Thoracic aorta (tissue), 2 donors: ENCODE data around the gene BSPRY. TPM values are rescaled to one million over a fixed set of nuclear protein-coding genes. Genes with fewer than 3 reads are reported as not detected.
A peak's percentile ranks its signal among the peaks of the same experiment; 100 is the strongest.

Experiments
- ATAC-seq: fragments of 150-250 bp; one replicate; pipeline ENCODE4 v1.8.0; 2017; ENCODE audit warnings: low read depth; ENCODE audit not compliant: insufficient number of reproducible peaks, low FRiP score
- DNase-seq: peaks from one replicate; pipeline ENCODE4 v3.0.0-alpha.2; 2020; ENCODE audit warnings: low spot score
- H3K27ac ChIP-seq, 2 donors: fragments of 200-600 bp; sonication (generic); 1 replicate in 1 of 2; 2 replicates in 1 of 2; pipeline ENCODE4 v1.5.1; 2016; ENCODE audit warnings: mild to moderate bottlenecking in 2 of 2, moderate library complexity in 2 of 2
- H3K27me3 ChIP-seq: fragments of 200-600 bp; sonication (generic); replicated peaks from 2 replicates; pipeline ENCODE4 v1.6.0; 2016; ENCODE audit warnings: mild to moderate bottlenecking; ENCODE audit not compliant: insufficient read depth
- H3K36me3 ChIP-seq: fragments of 200-600 bp; sonication (generic); one replicate; pipeline ENCODE4 v1.5.1; 2016
- H3K4me1 ChIP-seq, 2 donors: fragments of 200-600 bp; sonication (generic); 1 replicate in 1 of 2; 2 replicates in 1 of 2; pipeline versions ENCODE4 v1.5.1 to v1.6.0; 2016; ENCODE audit warnings: low read depth in 2 of 2, mild to moderate bottlenecking in 1 of 2; ENCODE audit not compliant: control insufficient read depth in 1 of 2
- H3K4me3 ChIP-seq: fragments of 200-600 bp; sonication (generic); 2 replicates; pipeline ENCODE4 v1.5.1; 2016; ENCODE audit warnings: mild to moderate bottlenecking
- H3K9me3 ChIP-seq: fragments of 200-600 bp; sonication (generic); 2 replicates; pipeline ENCODE4 v1.5.1; 2016
- total RNA-seq, 2 donors: library from RNA; depleted of rRNA; stranded (reverse); fragments of >200 nt; gene quantifications; one replicate each; pipeline versions ENCODE4 v1.1.0 to v1.2.3, GENCODE V29; 2016
- TF ChIP-seq, protein P1 (sequence below): fragments of 200-600 bp; sonication (generic); IDR thresholded peaks from one replicate; pipeline ENCODE4 v1.5.1; 2019; ENCODE audit warnings: antibody characterized with exemption

The BSPRY gene
- total RNA-seq, 2 donors from 2014 or later, result 0.14 TPM; not detected in 1

GRCh38 chr9:113307396-113307975, 41.9 kb upstream of the BSPRY start:
- DNase-seq, result no peak
- Histone ChIP-seq H3K27ac (no peak overlapping the region), H3K27me3 (no peaks in the 10 kb centered on the region), H3K4me1 (no peaks in the 10 kb centered on the region), H3K36me3 (no peaks in the 10 kb centered on the region), H3K9me3 (no peaks in the 10 kb centered on the region), H3K4me3 (no peak overlapping the region)
- ATAC-seq, result no peak
- TF ChIP-seq, protein P1, sequence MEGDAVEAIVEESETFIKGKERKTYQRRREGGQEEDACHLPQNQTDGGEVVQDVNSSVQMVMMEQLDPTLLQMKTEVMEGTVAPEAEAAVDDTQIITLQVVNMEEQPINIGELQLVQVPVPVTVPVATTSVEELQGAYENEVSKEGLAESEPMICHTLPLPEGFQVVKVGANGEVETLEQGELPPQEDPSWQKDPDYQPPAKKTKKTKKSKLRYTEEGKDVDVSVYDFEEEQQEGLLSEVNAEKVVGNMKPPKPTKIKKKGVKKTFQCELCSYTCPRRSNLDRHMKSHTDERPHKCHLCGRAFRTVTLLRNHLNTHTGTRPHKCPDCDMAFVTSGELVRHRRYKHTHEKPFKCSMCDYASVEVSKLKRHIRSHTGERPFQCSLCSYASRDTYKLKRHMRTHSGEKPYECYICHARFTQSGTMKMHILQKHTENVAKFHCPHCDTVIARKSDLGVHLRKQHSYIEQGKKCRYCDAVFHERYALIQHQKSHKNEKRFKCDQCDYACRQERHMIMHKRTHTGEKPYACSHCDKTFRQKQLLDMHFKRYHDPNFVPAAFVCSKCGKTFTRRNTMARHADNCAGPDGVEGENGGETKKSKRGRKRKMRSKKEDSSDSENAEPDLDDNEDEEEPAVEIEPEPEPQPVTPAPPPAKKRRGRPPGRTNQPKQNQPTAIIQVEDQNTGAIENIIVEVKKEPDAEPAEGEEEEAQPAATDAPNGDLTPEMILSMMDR, result no peak

DNA sequence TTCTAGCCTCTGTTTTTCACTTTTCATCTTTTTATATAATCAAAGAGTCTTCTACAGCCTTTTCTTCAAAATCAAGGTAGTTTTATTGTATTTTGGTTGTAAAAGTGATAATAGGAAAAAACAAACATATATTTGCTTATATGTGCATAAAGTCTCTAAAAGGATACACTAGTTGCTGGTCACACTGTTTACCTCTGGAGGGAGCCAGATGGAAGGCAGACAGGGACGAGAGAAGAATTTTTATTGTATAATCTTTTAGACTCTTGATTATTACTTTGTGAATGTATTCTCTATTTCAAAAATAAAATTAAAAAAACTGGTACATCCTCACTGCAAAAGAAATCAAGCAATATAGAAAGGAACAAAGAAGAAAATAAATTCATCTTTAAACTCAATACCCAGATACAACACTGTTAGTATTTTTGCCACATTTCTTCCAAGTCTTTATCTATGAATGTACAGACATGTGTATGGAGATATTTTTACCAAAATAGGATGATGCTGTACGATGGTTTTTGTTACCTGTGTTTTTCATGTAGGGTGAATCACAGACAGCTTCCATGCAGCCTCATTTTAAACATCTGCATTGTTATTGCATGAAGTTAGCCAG, 40.0 kb upstream of the BSPRY start:
- Histone ChIP-seq H3K4me3 (no peak overlapping the region), H3K9me3 (no peaks in the 10 kb centered on the region), H3K4me1 (no peaks in the 10 kb centered on the region), H3K27ac (no peak overlapping the region), H3K27me3 (no peaks in the 10 kb centered on the region), H3K36me3 (no peaks in the 10 kb centered on the region)
- DNase-seq (no peak), ATAC-seq (no peak)
- TF ChIP-seq, protein P1, result peak; percentile 39

- Histone ChIP-seq H3K4me3 (no peak overlapping the region), H3K9me3 (no peaks in the 10 kb centered on the region), H3K36me3 (no peaks in the 10 kb centered on the region), H3K27ac (no peak overlapping the region), H3K27me3 (no peaks in the 10 kb centered on the region), H3K4me1 (peaks cover 0 to 5% of the 10 kb centered on the region in 2 donors)
- ATAC-seq (no peak), DNase-seq (no peak)
- TF ChIP-seq, protein P1, result no peak
Observed at GRCh38 chr9:113310538-113310937, 38.8 kb upstream of the BSPRY start.

DNA sequence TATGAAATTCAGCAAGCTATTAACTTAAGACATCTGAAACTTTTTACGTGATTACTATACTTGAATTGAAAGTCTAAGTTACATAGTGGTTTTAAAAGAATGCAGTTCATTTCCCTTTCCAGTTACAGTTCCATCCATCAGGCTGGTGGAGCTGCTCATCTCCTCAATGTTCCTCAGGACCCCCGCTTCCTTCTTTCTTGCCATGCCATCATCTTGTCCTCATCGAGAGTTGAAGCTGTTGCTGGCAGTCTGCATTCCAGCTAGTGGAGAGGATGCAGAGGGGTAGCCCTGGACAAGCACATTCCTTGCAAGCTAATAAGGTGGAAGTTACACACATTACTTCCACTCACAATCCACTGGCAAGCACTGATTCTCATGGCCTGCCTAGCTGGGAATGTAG, 37.4 kb upstream of the BSPRY start:
- H3K4me1 ChIP-seq, result peaks cover 0 to 19% of the 10 kb centered on the region in 2 donors

GRCh38 chr9:113313261-113313660, 36.1 kb upstream of the BSPRY start:
- Histone ChIP-seq H3K4me1 (peaks cover 0 to 32% of the 10 kb centered on the region in 2 donors), H3K4me3 (no peak overlapping the region), H3K27ac (no peak overlapping the region), H3K36me3 (no peaks in the 10 kb centered on the region), H3K9me3 (no peaks in the 10 kb centered on the region), H3K27me3 (no peaks in the 10 kb centered on the region)
- no peak for DNase-seq
- TF ChIP-seq, protein P1, result no peak
- no peak for ATAC-seq

More for the DNA sequence above, 37.4 kb upstream of the BSPRY start:
- no peaks in the 10 kb centered on the region for H3K9me3 ChIP-seq
- no peaks in the 10 kb centered on the region for H3K27me3 ChIP-seq
- TF ChIP-seq, protein P1, result no peak
- H3K36me3 ChIP-seq, result no peaks in the 10 kb centered on the region
- DNase-seq (no peak), ATAC-seq (no peak)
- H3K4me3 ChIP-seq, result no peak overlapping the region
- no peak overlapping the region for H3K27ac ChIP-seq
